ENCODE data around the gene ST8SIA5.

DNA sequence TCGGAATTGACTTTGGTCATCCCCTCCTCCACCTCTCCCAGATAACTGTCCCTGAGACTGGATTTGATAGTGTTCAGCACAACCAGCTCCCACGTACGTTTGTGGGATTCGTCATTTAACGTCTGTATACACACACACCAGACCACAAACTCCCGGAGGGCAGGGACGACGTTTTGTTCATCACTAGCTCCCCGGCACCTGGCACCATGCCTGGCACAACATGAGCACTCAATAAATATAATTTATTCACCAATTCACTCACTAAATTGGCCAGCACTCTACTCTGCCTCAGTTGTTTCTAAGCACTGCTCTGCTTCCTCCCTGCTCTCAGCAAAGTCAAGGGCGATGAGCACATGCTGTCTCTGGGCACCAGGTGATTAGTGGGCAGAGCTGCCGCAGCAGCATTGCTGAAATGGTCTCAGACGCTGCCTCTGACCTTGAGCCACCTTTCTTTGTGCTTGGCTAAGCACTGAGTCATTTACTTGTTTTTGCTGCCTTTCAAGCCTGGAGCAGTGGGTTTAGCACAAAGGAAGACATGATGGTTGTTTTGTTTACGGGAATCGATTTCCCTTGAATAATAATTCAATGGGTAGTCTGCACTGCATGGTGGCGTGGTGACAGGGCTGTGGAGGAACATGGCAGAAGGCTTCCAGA, 80.5 kb downstream of the ST8SIA5 start:
- TF ChIP-seq, protein P1, sequence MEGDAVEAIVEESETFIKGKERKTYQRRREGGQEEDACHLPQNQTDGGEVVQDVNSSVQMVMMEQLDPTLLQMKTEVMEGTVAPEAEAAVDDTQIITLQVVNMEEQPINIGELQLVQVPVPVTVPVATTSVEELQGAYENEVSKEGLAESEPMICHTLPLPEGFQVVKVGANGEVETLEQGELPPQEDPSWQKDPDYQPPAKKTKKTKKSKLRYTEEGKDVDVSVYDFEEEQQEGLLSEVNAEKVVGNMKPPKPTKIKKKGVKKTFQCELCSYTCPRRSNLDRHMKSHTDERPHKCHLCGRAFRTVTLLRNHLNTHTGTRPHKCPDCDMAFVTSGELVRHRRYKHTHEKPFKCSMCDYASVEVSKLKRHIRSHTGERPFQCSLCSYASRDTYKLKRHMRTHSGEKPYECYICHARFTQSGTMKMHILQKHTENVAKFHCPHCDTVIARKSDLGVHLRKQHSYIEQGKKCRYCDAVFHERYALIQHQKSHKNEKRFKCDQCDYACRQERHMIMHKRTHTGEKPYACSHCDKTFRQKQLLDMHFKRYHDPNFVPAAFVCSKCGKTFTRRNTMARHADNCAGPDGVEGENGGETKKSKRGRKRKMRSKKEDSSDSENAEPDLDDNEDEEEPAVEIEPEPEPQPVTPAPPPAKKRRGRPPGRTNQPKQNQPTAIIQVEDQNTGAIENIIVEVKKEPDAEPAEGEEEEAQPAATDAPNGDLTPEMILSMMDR (IDR thresholded peaks at IDR 0.05), result no peak
- TF ChIP-seq POLR2A (IDR thresholded peaks at IDR 0.05) (no peak), POLR2AphosphoS5 (IDR thresholded peaks at IDR 0.05) (no peak)
